OCI-LY1 (cell line): Measurements from ENCODE around the gene ZSCAN12.

Experiments
- EZH2 ChIP-seq: fragments of 200-600 bp; sonication (generic), shearing (Covaris generic); IDR thresholded peaks from 2 replicates; pipeline ENCODE4 v1.8.0; 2017; ENCODE audit warnings: borderline replicate concordance, mixed run types, mild to moderate bottlenecking, antibody characterized with exemption, low read length, moderate library complexity, mixed read lengths
- TF ChIP-seq, protein P1 (sequence below): fragments of 200-600 bp; sonication (generic), shearing (Covaris generic); IDR thresholded peaks from 2 replicates; pipeline ENCODE4 v1.5.1; 2017; ENCODE audit warnings: mild to moderate bottlenecking, antibody characterized with exemption, low read length, moderate library complexity, mixed read lengths

DNA sequence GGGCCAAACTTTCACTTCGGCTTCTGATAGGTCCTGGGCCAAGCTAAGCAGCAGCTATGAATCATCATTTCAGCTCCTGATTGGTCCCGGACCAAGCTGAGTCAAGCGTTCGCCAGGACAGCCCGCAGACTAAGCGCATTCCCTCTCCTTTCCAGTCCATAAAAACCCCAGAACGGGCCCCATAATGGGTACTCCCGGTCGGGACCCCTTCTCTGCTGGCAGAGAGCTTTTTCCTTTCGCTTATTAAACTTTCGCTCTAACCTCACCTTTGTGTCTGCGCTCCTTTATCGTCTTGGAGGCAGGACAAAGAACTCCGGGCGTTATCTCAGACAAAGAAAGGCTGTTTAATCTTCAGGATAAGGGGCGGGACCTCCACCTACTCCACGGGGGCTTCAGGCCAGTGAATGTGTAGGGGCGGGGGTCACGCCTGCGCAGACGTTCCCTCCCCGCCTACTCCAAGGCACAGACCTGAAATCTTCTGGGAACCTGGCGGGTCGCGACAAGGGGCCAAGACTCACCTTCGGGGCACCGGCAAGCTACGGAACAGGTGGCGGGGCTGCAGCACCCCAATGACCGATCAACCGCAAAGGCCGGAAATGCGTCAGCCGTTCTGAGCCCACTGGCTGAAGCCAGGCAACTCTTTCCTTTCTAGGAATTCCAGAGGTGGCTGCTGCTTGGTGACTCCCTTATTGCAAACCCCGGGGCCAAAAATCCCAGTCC, 63.8 kb downstream of the ZSCAN12 start, which contains the start of gene ZSCAN31:
- TF ChIP-seq, protein P1, sequence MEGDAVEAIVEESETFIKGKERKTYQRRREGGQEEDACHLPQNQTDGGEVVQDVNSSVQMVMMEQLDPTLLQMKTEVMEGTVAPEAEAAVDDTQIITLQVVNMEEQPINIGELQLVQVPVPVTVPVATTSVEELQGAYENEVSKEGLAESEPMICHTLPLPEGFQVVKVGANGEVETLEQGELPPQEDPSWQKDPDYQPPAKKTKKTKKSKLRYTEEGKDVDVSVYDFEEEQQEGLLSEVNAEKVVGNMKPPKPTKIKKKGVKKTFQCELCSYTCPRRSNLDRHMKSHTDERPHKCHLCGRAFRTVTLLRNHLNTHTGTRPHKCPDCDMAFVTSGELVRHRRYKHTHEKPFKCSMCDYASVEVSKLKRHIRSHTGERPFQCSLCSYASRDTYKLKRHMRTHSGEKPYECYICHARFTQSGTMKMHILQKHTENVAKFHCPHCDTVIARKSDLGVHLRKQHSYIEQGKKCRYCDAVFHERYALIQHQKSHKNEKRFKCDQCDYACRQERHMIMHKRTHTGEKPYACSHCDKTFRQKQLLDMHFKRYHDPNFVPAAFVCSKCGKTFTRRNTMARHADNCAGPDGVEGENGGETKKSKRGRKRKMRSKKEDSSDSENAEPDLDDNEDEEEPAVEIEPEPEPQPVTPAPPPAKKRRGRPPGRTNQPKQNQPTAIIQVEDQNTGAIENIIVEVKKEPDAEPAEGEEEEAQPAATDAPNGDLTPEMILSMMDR: no peak
- no peak for TF ChIP-seq EZH2
